ENCODE results near the gene C3orf33. TPM values are rescaled to one million over a fixed set of nuclear protein-coding genes. Genes with fewer than 3 reads are reported as not detected.

C3orf33 gene
- total RNA-seq, 1 experiment from 2014 or later = 4.7 TPM

- no peak overlapping the region for H2AFZ ChIP-seq (ENCODE audit: low read depth, low read length, poor library complexity, severe bottlenecking)
- TF ChIP-seq ATF3 (IDR thresholded peaks at IDR 0.05) (no peak), POLR2AphosphoS5 (IDR thresholded peaks at IDR 0.05; ENCODE audit: low read depth, low read length) (no peak)
- H3K9me2 ChIP-seq (ENCODE audit: insufficient read depth) = no peaks in the 10 kb centered on the region
- H3K9me3 ChIP-seq (ENCODE audit: control insufficient read depth in 1 of 2, insufficient read depth in 1 of 2, low read depth in 1 of 2, low read length in 2 of 2) = no peaks in the 10 kb centered on the region
- no peak overlapping the region for H3K9ac ChIP-seq (ENCODE audit: low read length)
- H3K27me3 ChIP-seq (ENCODE audit: insufficient read depth, low read length) = no peaks in the 10 kb centered on the region
- RAD21 ChIA-PET (ENCODE audit: low non-redundant PET in 1 of 2, low total read pairs in 2 of 2, uncharacterized antibody in 2 of 2, unreplicated experiment in 2 of 2) = no interaction called here
- POLR2A ChIA-PET = no interaction called here
- H4K20me1 ChIP-seq (ENCODE audit: insufficient read depth) = 0 out of 2 replicates have a peak, but pooled peaks cover 5% of the 10 kb centered on the region
- no peak overlapping the region for H3K4me3 ChIP-seq (replicated peaks in 1 of 2; ENCODE audit: low read depth in 1 of 2, low read length in 2 of 2)
- ATAC-seq (no peak), DNase-seq (ENCODE audit: low read depth, low spot score) (no peak)
- H3K4me2 ChIP-seq (ENCODE audit: low read length) = no peak overlapping the region
- H3K4me1 ChIP-seq (ENCODE audit: control insufficient read depth in 1 of 2, insufficient read depth in 2 of 2, low read length in 2 of 2) = peaks cover 0 to 3% of the 10 kb centered on the region in 2 experiments; a peak in 1 of 4 replicates
- CTCF ChIA-PET = no interaction called here
- H3K79me2 ChIP-seq (ENCODE audit: insufficient read depth, low read length) = peaks cover 4% of the 10 kb centered on the region; the same call in 1 of the 2 replicates
- no peaks in the 10 kb centered on the region for H3K36me3 ChIP-seq (ENCODE audit: control insufficient read depth in 1 of 2, insufficient read depth in 2 of 2, low read length in 2 of 2)
- intact Hi-C loops (cut with micrococcal nuclease) = no loop called here
- H3K27ac ChIP-seq (ENCODE audit: low read depth, low read length) = no peak overlapping the region
- BruUV-seq (replicated peaks) = no TSS peak
Observed at GRCh38 chr3:155792532-155792931, 13.5 kb downstream of the C3orf33 start.

GRCh38 chr3:155791190-155791589 lies 14.9 kb downstream of the C3orf33 start:
- H3K27ac ChIP-seq (ENCODE audit: low read depth, low read length) = no peak overlapping the region

More at GRCh38 chr3:155791190-155791589, 14.9 kb downstream of the C3orf33 start:
- H3K4me1 ChIP-seq (ENCODE audit: control insufficient read depth in 1 of 2, insufficient read depth in 2 of 2, low read length in 2 of 2) = peaks cover 0 to 3% of the 10 kb centered on the region in 2 experiments; a peak in 1 of 4 replicates
- no peaks in the 10 kb centered on the region for H3K9me3 ChIP-seq (ENCODE audit: control insufficient read depth in 1 of 2, insufficient read depth in 1 of 2, low read depth in 1 of 2, low read length in 2 of 2)
- H3K79me2 ChIP-seq (ENCODE audit: insufficient read depth, low read length) = peaks cover 1% of the 10 kb centered on the region; the same call in 1 of the 2 replicates
- no peak overlapping the region for H3K9ac ChIP-seq (ENCODE audit: low read length)
- ATAC-seq = no peak
- no peaks in the 10 kb centered on the region for H3K9me2 ChIP-seq (ENCODE audit: insufficient read depth)
- RAD21 ChIA-PET (ENCODE audit: low non-redundant PET in 1 of 2, low total read pairs in 2 of 2, uncharacterized antibody in 2 of 2, unreplicated experiment in 2 of 2) = no interaction called here
- H3K4me2 ChIP-seq (ENCODE audit: low read length) = no peak overlapping the region
- H4K20me1 ChIP-seq (ENCODE audit: insufficient read depth) = 0 out of 2 replicates have a peak, but pooled peaks cover 1% of the 10 kb centered on the region
- TF ChIP-seq ELF1 (IDR thresholded peaks at IDR 0.05; ENCODE audit: borderline replicate concordance, low read depth) = no peak
- TF ChIP-seq CTCF (IDR thresholded peaks at IDR 0.05 in 2 of 3, conservative IDR thresholded peaks at IDR 0.05 in 1 of 3; ENCODE audit: borderline replicate concordance in 1 of 3, insufficient read depth in 1 of 3, low read depth in 2 of 3, low read length in 2 of 3) = no peak
- TF ChIP-seq REST (IDR thresholded peaks at IDR 0.05; ENCODE audit: low read depth) = no peak
- TF ChIP-seq ZNF274 (IDR thresholded peaks at IDR 0.05; ENCODE audit: low read depth, low read length) = no peak
- TF ChIP-seq ATF3 (IDR thresholded peaks at IDR 0.05) = no peak
- no peak for TF ChIP-seq SIN3A (IDR thresholded peaks at IDR 0.05; ENCODE audit: low read depth)
- TF ChIP-seq CEBPB (IDR thresholded peaks at IDR 0.05; ENCODE audit: low read depth) = no peak
- H3K27me3 ChIP-seq (ENCODE audit: insufficient read depth, low read length) = no peaks in the 10 kb centered on the region
- intact Hi-C loops (cut with micrococcal nuclease) = no loop called here
- H2AFZ ChIP-seq (ENCODE audit: low read depth, low read length, poor library complexity, severe bottlenecking) = no peak overlapping the region
- POLR2A ChIA-PET = no interaction called here
- no peak for DNase-seq (ENCODE audit: low read depth, low spot score)
- H3K36me3 ChIP-seq (ENCODE audit: control insufficient read depth in 1 of 2, insufficient read depth in 2 of 2, low read length in 2 of 2) = no peaks in the 10 kb centered on the region
- CTCF ChIA-PET = interaction anchor here (1.2 kb wide), 1 partner anchor 15 kb away, joined by 3 read pairs; the partner anchor contains the start of gene C3orf33
- H3K4me3 ChIP-seq (replicated peaks in 1 of 2; ENCODE audit: low read depth in 1 of 2, low read length in 2 of 2) = no peak overlapping the region
- BruUV-seq (replicated peaks) = no TSS peak

All from HCT116 (cell line).